GM18517 (cell line): ENCODE data around the gene SIGLEC6.
"Not testable (repeated sequence)": the region's sequence is repeated elsewhere in the genome, so short reads cannot be mapped to it uniquely, and the experiment has no call there.

Source experiments
- ATAC-seq: cut with Tn5 transposase; IDR thresholded peaks from one replicate; pipeline ENCODE4 v1.9.1; 2021; ENCODE audit warnings: mild to moderate bottlenecking, moderate library complexity; ENCODE audit not compliant: unreplicated experiment

SIGLEC6 gene

DNA sequence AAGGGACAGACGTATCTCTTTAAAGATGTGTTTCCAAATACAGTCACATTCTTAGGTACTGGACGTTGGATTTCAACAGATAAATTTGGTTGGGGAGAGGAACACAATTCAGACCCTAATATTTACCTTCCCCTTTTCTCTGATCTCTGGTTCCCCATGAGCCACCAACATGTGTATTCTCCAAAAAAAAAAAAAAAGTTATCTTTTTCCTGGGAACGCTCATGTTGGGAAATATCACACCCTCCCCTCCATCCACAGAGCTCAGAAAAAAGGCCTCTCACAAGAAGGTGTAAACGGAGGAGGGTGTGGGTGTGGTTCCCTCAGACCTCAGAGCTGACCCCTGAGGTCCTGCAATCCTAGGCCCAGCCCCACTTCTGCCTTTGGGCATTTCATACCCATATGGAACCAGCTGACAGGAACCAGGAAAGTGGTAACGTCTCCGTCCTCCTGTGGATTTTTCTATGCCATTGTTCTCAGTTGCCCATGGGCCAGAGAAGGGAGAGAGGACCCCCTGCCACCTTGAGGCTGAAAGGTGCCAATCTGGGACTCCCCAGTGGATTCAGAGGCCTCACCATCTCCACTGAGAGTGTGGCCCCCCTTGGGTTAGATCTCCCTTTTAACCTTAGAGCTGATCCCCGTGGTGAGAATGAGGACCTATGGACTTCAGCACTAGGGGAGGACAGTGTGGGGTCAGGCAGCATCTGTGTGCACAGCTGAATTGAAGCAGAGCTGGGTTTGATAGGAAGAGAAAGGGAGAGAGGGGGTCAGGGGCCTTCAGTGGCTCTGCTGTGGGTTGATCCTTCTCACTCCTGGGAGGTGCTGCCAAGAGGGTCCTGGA is 21.4 kb downstream of the SIGLEC6 start:
- ATAC-seq, result no peak

- ATAC-seq, result no peak
Measured at GRCh38 chr19:51508059-51508733, 23.3 kb downstream of the SIGLEC6 start.

DNA sequence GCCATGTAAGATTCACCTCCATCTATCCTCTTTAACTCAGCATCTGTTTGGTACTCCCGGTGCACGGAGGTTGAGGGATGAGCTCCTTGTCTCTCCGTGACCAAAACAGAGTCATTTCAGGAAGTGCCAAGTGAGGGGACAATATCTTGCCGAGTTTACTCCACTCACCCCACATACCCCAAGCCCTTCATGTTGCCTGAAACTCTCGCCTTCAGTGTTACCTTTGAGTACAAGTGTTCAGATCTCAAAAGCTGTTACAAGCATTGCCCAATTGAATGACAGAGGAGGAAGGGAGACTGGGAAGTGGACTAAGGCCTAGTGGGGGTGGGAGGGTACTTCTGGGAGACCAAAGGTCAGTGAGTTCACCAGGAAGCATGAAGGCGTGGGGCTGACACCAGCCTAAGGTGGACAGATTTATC is 23.8 kb downstream of the SIGLEC6 start:
- no peak for ATAC-seq

GRCh38 chr19:51507192-51507591 is 24.3 kb downstream of the SIGLEC6 start:
- ATAC-seq, result no peak

- no peak for ATAC-seq
Measured at GRCh38 chr19:51505904-51506303, 25.6 kb downstream of the SIGLEC6 start.

GRCh38 chr19:51503896-51504295 is 27.6 kb downstream of the SIGLEC6 start:
- no peak for ATAC-seq

DNA sequence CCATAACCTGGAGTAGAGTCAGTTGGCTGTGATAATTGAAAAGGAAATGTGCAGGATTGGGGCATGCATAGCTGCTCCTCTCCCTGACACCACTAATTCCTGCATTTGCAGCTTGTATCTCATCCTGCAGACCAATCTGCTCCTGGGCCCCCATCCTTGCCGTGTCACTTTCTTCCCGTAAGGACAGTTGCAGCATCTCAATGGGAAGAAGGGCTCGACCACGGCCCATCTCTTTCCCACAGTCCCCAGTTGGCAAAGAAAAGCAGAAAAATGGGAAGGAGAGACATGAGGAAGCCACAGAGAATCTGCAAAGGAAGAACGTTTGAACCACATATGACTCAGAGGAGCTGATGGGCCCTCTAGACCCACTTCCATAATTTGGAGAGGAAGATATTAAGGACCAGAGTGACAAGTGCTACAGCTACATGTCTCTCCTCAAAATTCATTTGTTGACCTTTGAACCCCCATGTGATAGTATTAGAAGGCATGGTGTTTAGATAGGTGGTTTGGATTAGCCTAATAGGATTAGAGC is 28.1 kb downstream of the SIGLEC6 start:
- ATAC-seq, result no peak

DNA sequence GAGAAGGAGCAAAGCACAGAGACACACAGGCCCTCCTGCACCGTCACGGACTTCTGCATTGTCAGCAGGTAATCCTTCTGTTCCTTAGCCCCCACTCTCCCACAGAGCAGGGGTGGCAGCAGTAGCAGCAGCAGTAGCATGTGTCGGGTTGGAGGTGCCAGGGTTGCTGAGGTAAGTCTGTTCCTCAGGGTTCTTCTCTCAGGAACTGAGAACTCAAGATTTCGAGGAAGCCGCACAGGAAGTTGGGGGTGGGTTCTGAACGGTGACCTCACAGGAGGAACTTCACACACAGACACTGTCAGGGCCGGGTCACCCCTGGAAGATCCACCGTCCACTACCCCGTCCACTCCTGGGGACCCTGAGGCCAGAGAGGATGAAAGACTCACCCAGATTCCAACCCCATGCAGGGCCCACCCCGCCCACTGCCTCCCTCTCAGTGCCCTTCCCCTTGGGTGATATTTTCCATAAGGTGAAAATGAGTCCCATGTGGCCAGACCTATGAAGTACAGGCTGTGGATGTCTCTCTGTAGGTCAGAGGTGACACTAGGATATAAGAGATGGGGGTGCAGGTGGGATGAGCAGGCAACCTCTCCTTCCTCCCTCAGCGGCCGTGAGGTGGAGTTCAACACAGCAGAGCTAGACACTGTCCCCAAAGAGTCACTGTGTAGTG is 29.7 kb downstream of the SIGLEC6 start, which contains the start of gene SIGLEC12:
Gene SIGLEC12 (minus strand): TSS at position 207 of the 670 bp plus-strand sequence. CDS start 67 bp downstream, at position 140.
- ATAC-seq, result no peak

DNA sequence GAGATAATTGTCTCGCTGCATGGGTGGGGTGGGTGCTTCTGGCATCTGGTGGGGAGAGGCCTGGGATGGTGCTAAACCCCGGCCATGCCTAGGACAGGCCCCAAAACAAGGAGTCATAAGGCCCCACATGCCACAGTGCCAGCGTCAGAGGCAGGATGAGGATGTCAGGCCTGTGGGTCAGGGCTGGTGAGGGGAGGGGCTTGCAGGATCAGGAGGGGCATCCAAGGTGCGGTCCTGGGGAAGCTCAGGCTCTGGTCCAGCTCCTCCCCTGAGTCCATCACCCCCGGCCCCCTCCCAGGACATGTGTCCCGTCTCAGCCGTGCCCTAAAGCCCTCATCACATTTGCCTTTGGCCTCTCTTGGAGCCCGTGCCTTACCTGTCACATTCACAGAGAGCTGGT is 30.5 kb downstream of the SIGLEC6 start:
- ATAC-seq, result not testable (repeated sequence)

DNA sequence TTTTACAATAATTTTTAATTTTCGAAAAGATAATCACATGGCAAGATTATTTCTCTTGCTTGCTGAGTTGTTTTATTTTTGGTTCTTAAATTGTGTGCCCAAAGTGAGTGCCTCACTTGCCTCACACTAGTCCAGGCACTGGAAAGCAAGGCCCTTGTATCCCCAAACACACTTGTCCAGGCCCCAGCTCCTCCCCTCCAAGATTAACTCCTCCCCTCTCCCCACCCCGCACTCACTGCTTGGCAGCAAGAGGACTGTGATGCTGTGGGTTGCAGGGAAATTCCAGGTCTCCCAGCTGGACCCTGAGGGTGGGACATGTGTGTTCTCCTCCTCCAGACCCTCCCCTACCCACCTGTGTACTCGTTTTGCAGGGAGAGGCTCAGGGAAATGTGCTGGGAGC is 33.8 kb downstream of the SIGLEC6 start:
- no peak for ATAC-seq

- ATAC-seq, result no peak
Measured at GRCh38 chr19:51493776-51494175, 37.7 kb downstream of the SIGLEC6 start.

DNA sequence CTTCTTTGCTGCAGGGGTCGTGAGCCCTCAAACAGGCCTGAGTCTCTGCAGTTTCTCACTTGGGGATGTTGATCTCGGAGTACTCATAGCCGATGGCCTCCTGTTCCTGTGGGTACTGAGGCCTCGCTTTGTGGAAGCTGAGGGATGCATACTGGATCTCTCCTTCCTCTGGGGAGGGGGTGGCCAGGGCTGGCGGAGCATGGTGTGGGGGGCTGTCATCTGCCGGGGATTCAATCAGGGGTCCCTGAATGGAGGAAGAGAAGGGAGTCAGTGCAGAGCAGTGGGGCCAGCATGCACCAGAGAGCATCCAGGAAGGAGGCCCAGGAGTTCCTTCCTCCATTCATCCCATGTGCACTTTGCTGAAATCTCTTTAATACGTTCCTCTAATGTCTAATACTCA is 39.9 kb downstream of the SIGLEC6 start:
- ATAC-seq, result no peak

GRCh38 chr19:51490676-51491075 is 40.8 kb downstream of the SIGLEC6 start:
- no peak for ATAC-seq

- no peak for ATAC-seq
Measured at GRCh38 chr19:51489113-51489512, 42.4 kb downstream of the SIGLEC6 start.

DNA sequence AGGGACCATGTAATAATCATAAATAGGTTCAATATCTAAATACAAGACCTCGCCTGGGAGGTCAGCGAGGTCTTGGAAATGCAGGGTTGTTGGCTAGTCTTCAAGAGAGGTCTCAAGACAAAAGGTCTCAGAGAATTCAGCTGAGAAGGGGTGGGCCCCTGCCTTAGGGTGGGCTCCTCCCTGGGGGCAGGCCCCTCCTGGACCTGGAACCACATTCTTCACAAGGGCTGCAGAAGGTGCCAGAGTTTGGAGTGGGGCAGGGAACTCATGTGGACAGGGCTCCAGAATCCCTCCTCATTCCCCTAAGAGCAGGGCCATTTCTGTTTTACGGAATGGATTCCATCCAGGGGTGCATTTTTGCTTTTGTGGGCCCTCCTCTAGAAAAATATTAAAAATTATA is 43.0 kb downstream of the SIGLEC6 start:
- ATAC-seq, result no peak

GRCh38 chr19:51485960-51486660 is 45.4 kb downstream of the SIGLEC6 start:
- ATAC-seq, result no peak

GRCh38 chr19:51480590-51480989 is 50.9 kb downstream of the SIGLEC6 start:
- no peak for ATAC-seq

- ATAC-seq, result no peak
Measured at GRCh38 chr19:51479531-51480331, 51.7 kb downstream of the SIGLEC6 start.

DNA sequence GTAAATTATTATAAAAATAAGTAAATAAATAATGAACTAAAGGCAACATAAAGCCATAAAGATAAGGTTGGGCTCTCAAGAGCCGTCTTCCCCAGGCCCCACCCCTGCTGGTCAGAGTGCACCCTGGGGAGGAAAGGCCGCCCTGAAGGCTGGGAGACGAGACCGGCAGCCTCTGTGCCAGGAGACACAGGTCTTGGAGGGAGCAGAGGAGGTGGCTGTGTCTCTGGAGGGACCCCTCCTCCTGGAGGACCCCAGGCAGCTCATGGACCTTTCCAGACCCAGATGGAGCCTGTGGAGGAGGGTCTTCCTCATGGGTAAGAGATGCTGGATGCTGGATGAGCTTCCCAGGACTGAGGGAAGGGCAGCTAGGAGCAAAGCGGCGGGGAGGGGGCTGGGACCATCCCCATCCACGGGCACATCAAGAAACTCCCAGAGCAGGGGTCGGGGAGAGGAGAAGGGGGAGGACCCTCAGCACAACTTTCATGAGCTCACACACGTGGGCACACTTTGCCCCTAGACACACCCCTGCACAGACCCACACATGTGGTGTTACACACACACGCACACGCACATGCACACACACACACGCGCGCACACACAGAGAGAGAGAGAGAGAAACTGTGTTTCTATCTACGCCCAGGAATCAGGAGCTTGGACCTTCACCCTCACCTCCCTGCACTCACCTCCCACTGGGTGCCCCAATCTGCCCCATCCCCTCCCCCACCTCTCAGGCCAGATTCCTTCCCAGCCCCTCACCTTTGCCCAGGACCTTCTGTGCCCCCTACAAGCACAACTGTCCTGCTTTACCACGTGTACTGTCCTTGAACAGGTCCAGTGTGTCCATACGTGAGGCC is 52.9 kb downstream of the SIGLEC6 start, which contains the start of gene CEACAM18:
Gene CEACAM18 (plus strand): TSS at position 159 of the 854 bp plus-strand sequence.
- ATAC-seq, result no peak
